Ammon's horn (tissue), 1 donor: Measurements from ENCODE around the gene MAPK8IP1.
A peak's percentile ranks its signal among the peaks of the same experiment; 100 is the strongest.
"Not testable (repeated sequence)": the region's sequence is repeated elsewhere in the genome, so short reads cannot be mapped to it uniquely, and the experiment has no call there.

Source experiments
- DNase-seq: peaks from one replicate; pipeline ENCODE4 v3.0.0-alpha.2; 2016; ENCODE audit warnings: low spot score

Gene MAPK8IP1

DNA sequence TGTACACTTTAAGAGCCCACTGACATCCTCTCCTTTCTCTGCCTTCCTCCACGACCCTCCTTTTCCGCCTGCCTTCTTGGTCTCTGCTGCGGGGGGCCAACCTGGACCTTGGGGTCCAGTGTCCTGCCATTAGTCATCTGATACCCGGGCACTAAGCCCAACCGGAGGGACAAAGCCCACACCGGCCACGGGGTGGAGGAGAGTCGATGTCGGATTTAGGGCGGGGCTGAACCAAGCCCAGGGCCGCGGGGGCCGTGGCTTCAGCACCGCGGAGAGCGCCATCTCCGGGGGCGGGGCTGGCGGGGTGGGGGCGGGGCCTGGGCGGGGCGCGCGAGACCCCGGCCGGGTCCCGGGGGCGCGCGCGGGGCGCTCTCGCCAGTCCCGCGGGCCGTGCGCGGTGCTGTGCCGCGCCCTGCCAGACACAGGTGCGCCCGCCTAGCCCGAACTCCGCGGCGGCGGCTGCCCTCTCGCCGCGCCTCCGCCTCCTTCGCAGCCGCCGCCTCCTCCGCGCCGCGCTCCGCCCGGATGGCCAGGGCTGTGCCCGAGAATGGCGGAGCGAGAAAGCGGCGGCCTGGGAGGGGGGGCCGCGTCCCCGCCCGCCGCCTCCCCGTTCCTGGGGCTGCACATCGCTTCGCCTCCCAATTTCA, at the start of gene MAPK8IP1:
MAPK8IP1 (plus strand) TSS at position 378 of the 647 bp plus-strand sequence; CDS start at position 548, 170 bp downstream.
- DNase-seq = peak; percentile 56

- DNase-seq = no peak
Observed at GRCh38 chr11:45839204-45839603, 46.2 kb upstream of the MAPK8IP1 start.

GRCh38 chr11:45840251-45840650, 45.2 kb upstream of the MAPK8IP1 start:
- DNase-seq = not testable (repeated sequence)

DNA sequence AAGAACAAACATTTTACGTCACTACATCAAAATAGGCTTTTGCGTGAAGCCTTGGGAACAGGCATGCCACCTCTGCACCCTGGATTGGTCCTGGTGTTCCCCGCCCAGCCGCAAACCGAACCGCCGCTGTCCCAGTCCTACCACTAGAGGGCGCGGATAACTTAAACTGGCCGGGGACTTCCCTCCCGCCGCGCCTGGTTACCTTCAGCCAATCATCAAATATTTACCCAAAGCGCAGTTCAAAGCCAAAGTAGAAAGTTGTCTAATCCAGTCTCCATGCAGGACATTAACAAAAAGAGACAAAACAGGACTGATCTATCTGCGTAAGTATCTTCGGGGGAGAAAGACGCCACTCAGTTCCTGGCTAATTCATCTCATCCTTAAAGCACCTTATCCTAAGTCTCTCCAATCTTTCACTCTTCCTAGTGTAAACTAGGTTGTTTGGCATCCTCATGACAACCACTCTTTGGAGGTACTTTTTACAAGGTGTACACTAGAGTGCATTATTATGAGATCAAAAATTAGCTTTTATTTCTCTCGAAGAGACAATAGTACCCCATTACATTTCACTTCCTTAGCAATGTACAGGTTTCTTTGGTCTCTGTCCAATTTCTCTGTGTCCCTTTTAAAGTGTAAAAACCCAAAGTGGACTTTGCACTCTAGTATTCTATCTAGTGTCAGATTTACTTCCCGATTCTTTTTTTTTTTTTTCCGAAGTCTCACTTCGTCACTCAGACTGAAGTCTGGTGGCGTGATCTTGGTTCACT, 42.1 kb upstream of the MAPK8IP1 start:
- peak; percentile 89 for DNase-seq

DNA sequence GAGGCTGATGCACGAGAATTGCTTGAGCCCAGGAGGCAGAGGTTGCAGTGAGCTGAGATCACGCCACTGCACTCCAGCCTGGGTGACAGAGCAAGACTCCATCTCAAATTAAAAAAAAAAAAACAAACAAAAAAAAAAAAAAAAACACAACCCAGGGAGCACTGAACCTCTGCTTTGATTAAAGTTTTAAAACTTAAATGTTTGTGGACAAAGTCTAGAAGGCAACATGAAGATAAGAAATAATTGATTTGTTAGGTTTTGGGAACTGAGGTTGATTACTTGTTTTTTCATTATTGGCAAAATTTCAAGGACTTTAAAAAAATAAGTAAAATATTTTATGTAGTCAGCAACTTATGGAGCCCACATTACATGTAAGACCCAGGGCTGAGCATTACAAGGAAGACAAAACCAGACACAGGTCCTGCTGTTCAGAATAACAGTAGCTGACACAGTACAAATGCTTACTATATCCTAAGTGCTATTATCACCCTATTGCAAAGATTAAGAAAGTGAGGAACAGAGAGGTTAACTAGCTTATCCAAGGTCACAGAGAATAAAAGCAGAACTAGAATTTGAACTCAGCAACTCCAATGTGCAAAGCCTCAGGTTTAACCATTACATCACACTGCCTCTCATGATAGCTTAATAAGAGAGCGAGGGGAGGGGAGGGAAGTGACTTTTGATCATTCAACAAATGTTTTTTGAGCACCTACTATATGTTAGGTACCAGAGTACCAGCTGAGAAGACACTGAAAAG, 40.5 kb upstream of the MAPK8IP1 start:
- DNase-seq = no peak

DNA sequence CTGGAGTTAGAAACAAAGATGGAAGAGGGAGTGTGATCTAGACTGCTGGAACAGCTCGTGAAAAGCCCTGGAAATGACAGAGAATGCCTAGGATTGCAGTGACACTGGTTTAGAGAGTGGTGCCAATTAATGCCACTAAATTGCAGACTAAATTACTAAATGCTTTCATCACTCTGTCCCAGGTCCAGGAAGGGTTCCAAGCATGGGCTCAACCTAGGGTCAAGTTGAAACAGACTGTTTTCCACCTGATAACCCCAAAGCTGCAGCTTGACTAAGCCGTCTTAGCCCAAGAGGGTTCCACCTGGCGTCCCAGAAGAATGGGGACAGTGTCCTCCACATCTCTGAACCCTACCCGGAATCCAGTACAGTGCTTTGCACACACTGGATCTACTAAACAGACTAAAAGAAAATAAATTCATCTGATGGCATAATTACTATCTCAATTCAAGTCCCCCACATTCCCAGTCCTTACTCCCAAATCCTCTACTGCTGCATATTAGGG, 39.2 kb upstream of the MAPK8IP1 start:
- DNase-seq = no peak

DNA sequence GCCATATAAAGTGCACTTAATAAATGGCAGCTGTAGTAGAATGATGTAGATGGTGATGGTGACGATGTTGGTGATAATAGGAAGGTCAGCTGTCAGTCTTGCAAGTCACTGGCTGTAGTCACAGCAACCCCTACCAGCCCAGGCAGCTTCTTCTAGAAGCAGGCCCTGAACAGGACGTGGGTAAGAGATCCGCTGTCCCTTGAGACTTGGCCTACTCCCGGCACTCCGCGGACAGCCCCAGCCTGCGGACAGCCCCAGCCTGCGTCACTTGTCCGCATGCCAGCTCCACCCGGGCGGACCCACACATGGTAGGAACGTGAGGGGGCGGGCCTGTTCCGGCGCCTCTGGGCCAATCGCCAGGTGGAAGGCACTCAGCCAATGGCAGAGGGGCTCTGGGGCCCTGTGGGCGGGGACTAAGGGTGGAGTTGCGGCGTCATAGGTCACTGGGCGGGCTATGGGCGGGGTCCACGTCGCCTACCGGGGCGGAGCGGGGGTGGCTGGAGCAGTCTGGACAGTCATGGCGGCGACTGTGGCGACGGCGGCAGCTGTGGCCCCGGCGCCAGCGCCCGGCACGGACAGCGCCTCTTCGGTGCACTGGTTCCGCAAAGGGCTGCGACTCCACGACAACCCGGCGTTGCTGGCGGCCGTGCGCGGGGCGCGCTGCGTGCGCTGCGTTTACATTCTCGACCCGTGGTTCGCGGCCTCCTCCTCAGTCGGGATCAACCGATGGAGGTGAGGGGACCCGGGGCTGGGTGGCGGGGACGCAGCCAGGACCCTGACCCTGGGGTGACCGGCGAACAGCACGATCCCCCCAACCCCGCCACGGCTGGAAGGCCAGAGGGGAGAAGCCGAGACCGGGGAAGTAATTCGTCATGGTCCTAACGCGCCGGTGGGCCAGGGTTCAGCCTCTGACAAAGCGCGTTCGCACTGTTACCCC, 38.2 kb upstream of the MAPK8IP1 start, which contains the start of gene CRY2:
CRY2 (plus strand) TSS at position 502 of the 937 bp plus-strand sequence; CDS start at position 518, 16 bp downstream.
- DNase-seq = peak; percentile 98

DNA sequence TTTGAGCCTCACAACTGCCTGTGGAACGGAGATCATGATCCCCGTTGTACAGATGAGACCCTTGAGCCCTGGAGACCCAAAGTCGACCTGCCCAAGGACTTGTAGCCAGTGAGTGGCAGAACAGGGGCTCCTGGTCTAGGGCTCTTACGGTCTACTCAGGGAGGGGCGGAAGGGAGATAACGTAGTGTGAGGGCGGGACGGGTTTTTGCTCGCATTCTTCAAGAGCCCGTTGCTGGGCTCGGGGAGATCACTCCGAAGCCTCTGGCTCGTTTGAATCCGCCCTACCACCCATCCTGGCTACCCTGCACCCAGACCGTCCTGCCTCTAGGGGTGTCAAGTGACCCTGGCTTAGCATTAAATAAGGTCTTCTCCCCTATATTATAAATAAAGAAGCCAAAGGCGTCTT, 37.5 kb upstream of the MAPK8IP1 start:
- DNase-seq = peak; percentile 50

GRCh38 chr11:45848654-45849081, 36.8 kb upstream of the MAPK8IP1 start:
- no peak for DNase-seq

- DNase-seq = no peak
Observed at GRCh38 chr11:45850446-45850845, 35.0 kb upstream of the MAPK8IP1 start.

- DNase-seq = no peak
Observed at GRCh38 chr11:45851228-45851627, 34.2 kb upstream of the MAPK8IP1 start.

- DNase-seq = peak; percentile 62
Observed at GRCh38 chr11:45852018-45852711, 33.3 kb upstream of the MAPK8IP1 start.

DNA sequence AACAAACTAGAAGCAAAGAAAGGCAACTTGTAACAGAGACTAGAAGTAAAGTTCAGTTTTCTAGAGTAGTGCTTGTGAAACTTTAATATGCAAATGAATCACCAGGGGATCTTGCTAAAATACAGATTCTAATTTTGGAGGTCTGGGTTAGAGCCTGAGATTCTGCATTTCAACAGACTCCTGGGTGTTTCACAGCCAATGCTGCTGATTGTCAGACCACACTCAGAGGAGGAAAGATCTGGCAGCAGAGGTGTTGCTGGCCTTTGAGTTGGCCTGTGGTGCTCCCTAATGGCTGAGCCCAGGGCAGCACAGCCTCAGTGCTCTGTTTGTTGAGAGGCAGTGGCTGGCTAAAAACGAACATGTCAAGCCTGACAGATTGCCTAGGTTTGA, 32.7 kb upstream of the MAPK8IP1 start:
- DNase-seq = no peak

DNA sequence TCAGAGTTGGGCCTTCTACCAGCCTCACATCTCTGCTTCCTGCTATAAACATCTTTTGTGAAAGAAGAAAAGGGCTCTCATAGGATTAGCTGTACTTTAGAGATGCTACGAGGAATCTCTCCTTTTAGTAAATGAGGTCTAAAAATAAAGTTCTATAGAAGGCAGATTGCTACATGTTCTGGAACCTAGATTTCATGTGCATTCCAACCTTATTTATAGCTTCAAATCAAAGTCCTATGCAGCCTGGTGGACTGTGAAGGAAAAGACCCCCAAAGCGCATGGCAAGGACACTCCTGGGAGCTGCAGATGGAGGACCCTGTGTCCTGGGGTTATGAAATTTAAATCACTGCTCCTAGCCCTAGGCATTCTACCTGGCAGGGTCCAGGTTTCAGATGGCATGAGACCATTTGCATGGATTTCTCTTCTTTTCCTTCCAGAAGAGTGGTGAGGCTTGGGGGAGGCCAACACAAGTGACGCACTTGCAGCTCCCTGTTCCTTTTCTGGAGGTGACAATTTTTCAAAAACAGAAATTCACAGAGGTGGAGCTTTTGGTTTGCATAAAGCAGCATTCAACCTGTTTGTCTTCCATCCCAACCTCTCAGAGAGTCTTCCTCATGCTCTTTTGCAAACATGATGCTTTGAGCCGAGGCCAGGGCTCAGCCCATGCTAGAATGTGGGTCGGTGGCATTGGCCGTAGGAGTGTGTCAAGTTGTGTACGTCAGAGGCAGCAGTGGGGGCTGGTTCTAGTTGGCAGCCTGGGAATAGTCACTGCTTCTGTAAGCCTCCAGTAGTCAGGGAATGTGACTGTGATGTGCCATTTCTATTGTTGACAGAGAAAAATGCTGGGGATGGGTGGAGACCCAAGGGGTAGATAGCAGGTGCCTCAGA, 31.9 kb upstream of the MAPK8IP1 start:
- peak; percentile 61 for DNase-seq

DNA sequence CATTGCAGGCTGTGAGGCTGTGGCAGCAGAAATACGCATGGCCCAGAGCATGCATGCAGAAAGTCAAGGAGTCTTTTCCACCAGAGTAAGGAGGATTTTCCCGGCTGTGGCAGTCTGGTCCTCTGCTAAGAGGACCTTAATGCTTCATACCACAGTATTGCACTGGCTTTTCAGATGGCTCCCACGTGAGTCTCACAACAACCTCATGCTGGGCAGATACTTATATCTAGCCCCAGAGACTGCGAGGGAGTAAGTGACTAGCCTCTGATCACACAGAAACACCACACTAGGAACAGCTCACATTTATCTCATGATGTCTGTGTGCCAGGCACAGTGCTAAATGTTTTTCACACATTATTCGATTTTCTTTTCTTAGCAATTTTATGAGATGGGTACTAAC, 30.1 kb upstream of the MAPK8IP1 start:
- no peak for DNase-seq

GRCh38 chr11:45856044-45856468, 29.4 kb upstream of the MAPK8IP1 start:
- DNase-seq = no peak

DNA sequence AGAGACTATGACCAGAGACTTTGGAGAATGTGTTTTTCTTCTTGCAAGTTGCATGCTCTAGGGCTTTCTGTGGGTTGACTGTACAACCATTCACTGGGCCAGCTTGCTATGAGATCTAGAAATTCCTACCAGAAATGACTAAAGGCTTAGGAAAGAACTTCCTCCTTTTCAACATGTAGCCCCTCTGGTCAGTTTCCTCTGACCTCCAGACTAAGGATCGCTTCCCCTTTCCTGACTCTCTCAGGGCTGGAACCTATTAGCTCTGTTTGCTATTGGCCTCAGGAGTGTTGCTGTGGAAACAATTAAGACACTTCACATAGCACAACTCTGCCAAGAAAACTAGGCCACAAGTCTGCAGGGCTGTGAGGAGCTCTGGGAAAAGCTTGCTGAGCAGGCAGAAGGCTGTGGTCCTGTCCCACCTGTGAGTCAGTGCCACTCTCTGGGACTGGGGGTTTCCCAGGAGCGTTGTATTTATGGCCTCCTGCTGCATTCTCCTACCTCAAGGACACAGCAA, 27.4 kb upstream of the MAPK8IP1 start:
- peak; percentile 79 for DNase-seq

- no peak for DNase-seq
Observed at GRCh38 chr11:45858751-45859398, 26.6 kb upstream of the MAPK8IP1 start.

GRCh38 chr11:45859661-45860140, 25.8 kb upstream of the MAPK8IP1 start:
- peak; percentile 86 for DNase-seq
